SU-DHL-6 (cell line): ENCODE results near the gene XYLT1.
A peak's percentile ranks its signal among the peaks of the same experiment; 100 is the strongest.

Experiments
- H2AFZ ChIP-seq: fragments of 200-600 bp; sonication (generic); 2 replicates; pipeline ENCODE4 v1.6.1; 2014; ENCODE audit warnings: low read depth, mild to moderate bottlenecking, moderate library complexity, mixed read lengths, antibody characterized with exemption, low read length; ENCODE audit not compliant: severe bottlenecking
- H3F3A ChIP-seq: fragments of 200-600 bp; shearing (Covaris generic); 2 replicates; pipeline ENCODE4 v1.6.0; 2016; ENCODE audit warnings: antibody characterized with exemption, mild to moderate bottlenecking; ENCODE audit not compliant: insufficient read depth
- H3K27ac ChIP-seq: fragments of 200-600 bp; sonication (generic); 2 replicates; pipeline ENCODE4 v1.5.1; 2016; ENCODE audit warnings: low read depth, mild to moderate bottlenecking, low read length, moderate library complexity, mixed read lengths
- H3K27me3 ChIP-seq: fragments of 200-600 bp; sonication (generic), shearing (Covaris generic); 2 replicates; pipeline ENCODE4 v1.6.0; 2014; ENCODE audit warnings: mild to moderate bottlenecking, low read length
- H3K36me3 ChIP-seq: fragments of 200-600 bp; sonication (generic); 2 replicates; pipeline ENCODE4 v1.6.1; 2014; ENCODE audit warnings: mild to moderate bottlenecking, low read length, mixed read lengths
- H3K4me2 ChIP-seq: fragments of 300-600, 200-600 bp; shearing (Covaris generic), sonication (generic); 2 replicates; pipeline ENCODE4 v1.6.0; 2014; ENCODE audit warnings: low read length, low read depth, mild to moderate bottlenecking; ENCODE audit not compliant: poor library complexity, severe bottlenecking
- H3K4me3 ChIP-seq: fragments of 200-600 bp; sonication (generic); 2 replicates; pipeline ENCODE4 v1.5.1; 2014; ENCODE audit warnings: antibody characterized with exemption, low read length, mild to moderate bottlenecking, mixed read lengths; ENCODE audit not compliant: insufficient read depth, poor library complexity, severe bottlenecking
- H3K79me2 ChIP-seq: fragments of 200-600 bp; sonication (generic); 2 replicates; pipeline ENCODE4 v1.6.1; 2014; ENCODE audit warnings: mild to moderate bottlenecking, low read length, moderate library complexity; ENCODE audit not compliant: insufficient read depth
- H3K9ac ChIP-seq: fragments of 200-600 bp; sonication (generic); 2 replicates; pipeline ENCODE4 v1.7.0; 2014; ENCODE audit warnings: mild to moderate bottlenecking, low read length
- H3K9me2 ChIP-seq: fragments of 200-600 bp; sonication (generic); replicated peaks from 2 replicates; pipeline ENCODE4 v1.6.1; 2014; ENCODE audit warnings: low read length; ENCODE audit not compliant: insufficient read depth
- H3K9me3 ChIP-seq: fragments of 200-600 bp; sonication (generic); 2 replicates; pipeline ENCODE4 v1.6.1; 2014; ENCODE audit warnings: low read length, mixed read lengths; ENCODE audit not compliant: insufficient read depth
- H4K20me1 ChIP-seq: fragments of 200-600 bp; sonication (generic); 2 replicates; pipeline ENCODE4 v1.6.1; 2014; ENCODE audit warnings: low read depth, mild to moderate bottlenecking, antibody characterized with exemption, low read length, moderate library complexity, mixed read lengths
- EZH2phosphoT487 ChIP-seq: fragments of 200-600 bp; sonication (generic), shearing (Covaris generic); conservative IDR thresholded peaks from 2 replicates; pipeline ENCODE4 v1.6.1; 2018; ENCODE audit warnings: mild to moderate bottlenecking, antibody characterized with exemption, low read length, moderate library complexity, mixed read lengths
- TF ChIP-seq, protein P1 (sequence below): fragments of 200-600 bp; sonication (generic); IDR thresholded peaks from one replicate; pipeline ENCODE4 v1.5.1; 2017; ENCODE audit warnings: antibody characterized with exemption, mild to moderate bottlenecking, low read length, moderate library complexity; ENCODE audit not compliant: insufficient read depth, poor library complexity, severe bottlenecking

Gene XYLT1

GRCh38 chr16:17303101-17303500 lies 167.7 kb downstream of the XYLT1 start:
- H3K27ac ChIP-seq, result peak overlapping the region; percentile 94
- no peaks in the 10 kb centered on the region for H3K9me2 ChIP-seq
- H3K4me3 ChIP-seq, result peak overlapping the region; percentile 5
- peaks cover 4% of the 10 kb centered on the region; the same call in 1 of the 2 replicates for H3K79me2 ChIP-seq
- H3K36me3 ChIP-seq, result no peaks in the 10 kb centered on the region
- no peak for TF ChIP-seq EZH2phosphoT487
- TF ChIP-seq, protein P1, sequence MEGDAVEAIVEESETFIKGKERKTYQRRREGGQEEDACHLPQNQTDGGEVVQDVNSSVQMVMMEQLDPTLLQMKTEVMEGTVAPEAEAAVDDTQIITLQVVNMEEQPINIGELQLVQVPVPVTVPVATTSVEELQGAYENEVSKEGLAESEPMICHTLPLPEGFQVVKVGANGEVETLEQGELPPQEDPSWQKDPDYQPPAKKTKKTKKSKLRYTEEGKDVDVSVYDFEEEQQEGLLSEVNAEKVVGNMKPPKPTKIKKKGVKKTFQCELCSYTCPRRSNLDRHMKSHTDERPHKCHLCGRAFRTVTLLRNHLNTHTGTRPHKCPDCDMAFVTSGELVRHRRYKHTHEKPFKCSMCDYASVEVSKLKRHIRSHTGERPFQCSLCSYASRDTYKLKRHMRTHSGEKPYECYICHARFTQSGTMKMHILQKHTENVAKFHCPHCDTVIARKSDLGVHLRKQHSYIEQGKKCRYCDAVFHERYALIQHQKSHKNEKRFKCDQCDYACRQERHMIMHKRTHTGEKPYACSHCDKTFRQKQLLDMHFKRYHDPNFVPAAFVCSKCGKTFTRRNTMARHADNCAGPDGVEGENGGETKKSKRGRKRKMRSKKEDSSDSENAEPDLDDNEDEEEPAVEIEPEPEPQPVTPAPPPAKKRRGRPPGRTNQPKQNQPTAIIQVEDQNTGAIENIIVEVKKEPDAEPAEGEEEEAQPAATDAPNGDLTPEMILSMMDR, result no peak
- no peaks in the 10 kb centered on the region for H3K9me3 ChIP-seq
- H3K4me2 ChIP-seq, result peak overlapping the region; percentile 52
- no peaks in the 10 kb centered on the region for H4K20me1 ChIP-seq
- H3K27me3 ChIP-seq, result no peaks in the 10 kb centered on the region
- peaks cover 29% of the 10 kb centered on the region for H3F3A ChIP-seq
- H2AFZ ChIP-seq, result no peak overlapping the region
- H3K9ac ChIP-seq, result peak overlapping the region; percentile 24

DNA sequence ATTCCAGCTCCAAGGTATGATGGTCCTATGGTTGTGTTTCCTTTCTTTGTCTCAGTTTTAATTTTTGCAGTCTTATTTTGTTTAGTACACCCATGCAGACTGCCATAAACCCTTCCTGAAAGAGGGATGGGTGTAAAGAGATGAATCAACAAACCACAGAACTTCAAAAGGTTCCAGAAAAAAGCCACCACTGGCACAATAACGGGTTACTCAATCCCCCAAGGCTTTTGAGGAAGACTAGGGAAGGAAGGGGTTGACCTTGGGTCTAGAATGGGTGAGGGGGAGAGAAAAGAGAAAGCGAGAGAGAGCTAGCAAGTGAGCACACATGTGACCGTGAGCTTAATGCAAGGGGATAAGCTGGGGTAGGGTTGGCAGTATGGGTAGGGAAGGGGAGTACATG lies 168.1 kb downstream of the XYLT1 start:
- Histone ChIP-seq H3K27me3 (no peaks in the 10 kb centered on the region), H3K36me3 (no peaks in the 10 kb centered on the region), H3F3A (peaks cover 29% of the 10 kb centered on the region), H4K20me1 (no peaks in the 10 kb centered on the region), H3K4me3 (peak overlapping the region; percentile 5), H3K9me3 (no peaks in the 10 kb centered on the region), H3K9me2 (no peaks in the 10 kb centered on the region), H3K27ac (peak overlapping the region; percentile 94), H3K9ac (peak overlapping the region; percentile 24), H3K79me2 (peaks cover 4% of the 10 kb centered on the region; the same call in 1 of the 2 replicates), H2AFZ (no peak overlapping the region), H3K4me2 (peak overlapping the region; percentile 52)
- TF ChIP-seq, protein P1, result no peak
- TF ChIP-seq EZH2phosphoT487, result no peak

- Histone ChIP-seq H3F3A (peaks cover 29% of the 10 kb centered on the region), H3K79me2 (peaks cover 4% of the 10 kb centered on the region; the same call in 1 of the 2 replicates), H3K4me3 (peak overlapping the region; percentile 5), H3K9me3 (no peaks in the 10 kb centered on the region), H3K4me2 (peak overlapping the region; percentile 52), H4K20me1 (no peaks in the 10 kb centered on the region), H3K27ac (peak overlapping the region; percentile 94), H3K36me3 (no peaks in the 10 kb centered on the region), H3K27me3 (no peaks in the 10 kb centered on the region), H3K9me2 (no peaks in the 10 kb centered on the region), H3K9ac (peak overlapping the region; percentile 24), H2AFZ (no peak overlapping the region)
- TF ChIP-seq, protein P1, result no peak
- no peak for TF ChIP-seq EZH2phosphoT487
Observed at GRCh38 chr16:17302214-17302613, 168.5 kb downstream of the XYLT1 start.
